PC-9 (cell line): ENCODE data around the gene PLXNA1.

Experiments
- CTCF ChIP-seq: fragments of 200-600 bp; sonication (generic); conservative IDR thresholded peaks from 2 replicates; pipeline ENCODE4 v1.6.1; 2017; ENCODE audit warnings: mixed run types, antibody characterized with exemption, mild to moderate bottlenecking, moderate library complexity
- EZH2 ChIP-seq: fragments of 200-600 bp; sonication (generic); IDR thresholded peaks from 2 replicates; pipeline ENCODE4 v1.8.0; 2017; ENCODE audit warnings: antibody characterized with exemption, low read depth

- TF ChIP-seq CTCF = no peak
- TF ChIP-seq EZH2 = no peak
These were observed 18.7 kb upstream of the PLXNA1 start for GRCh38 chr3:126964261-126964660.
